HFFc6 (cell line): ENCODE data around the gene C6orf89. TPM values are rescaled to one million over a fixed set of nuclear protein-coding genes. Genes with fewer than 3 reads are reported as not detected.
A peak's percentile ranks its signal among the peaks of the same experiment; 100 is the strongest.

Experiments
- DNase-seq: peaks from one replicate; pipeline ENCODE4 v3.0.0-alpha.2; 2018
- H3K27ac Mint-ChIP-seq: 2 replicates; pipeline ENCODE4 v1.8.0; 2020; ENCODE audit warnings: mild to moderate bottlenecking, mixed read lengths
- H3K27me3 Mint-ChIP-seq: 2 replicates; pipeline ENCODE4 v1.8.0; 2021; ENCODE audit warnings: mild to moderate bottlenecking, moderate library complexity, mixed read lengths; ENCODE audit not compliant: insufficient read depth
- H3K36me3 Mint-ChIP-seq: 2 replicates; pipeline ENCODE4 v1.8.0; 2021; ENCODE audit warnings: low read depth, mixed read lengths
- H3K4me1 Mint-ChIP-seq: 2 replicates; pipeline ENCODE4 v1.8.0; 2020; ENCODE audit warnings: low read depth, mixed read lengths
- H3K4me3 Mint-ChIP-seq: 2 replicates; pipeline ENCODE4 v1.8.0; 2020; ENCODE audit warnings: mild to moderate bottlenecking, moderate library complexity, mixed read lengths
- H3K9me3 Mint-ChIP-seq: 2 replicates; pipeline ENCODE4 v1.8.0; 2020; ENCODE audit warnings: mild to moderate bottlenecking, mixed read lengths
- total RNA-seq, 6 experiments: library from RNA; stranded (reverse); fragmentation: NEBNext Ultra II Directional; extraction: Animal tissue kit (Norgen Biotek cat#: 25700); gene quantifications; 2 replicates in 1 of 6; 3 replicates in 5 of 6; pipeline ENCODE4 v1.2.3, GENCODE V29; 2021
- TF ChIP-seq, protein P1 (sequence below): fragments of 200-600 bp; sonication (generic); IDR thresholded peaks from 2 replicates; pipeline ENCODE4 v1.5.0; 2021; ENCODE audit warnings: antibody characterized with exemption, mild to moderate bottlenecking

The C6orf89 gene
- total RNA-seq, 6 experiments from 2014 or later = 71.3 to 89.2 (median 80.8) TPM

- TF ChIP-seq, protein P1, sequence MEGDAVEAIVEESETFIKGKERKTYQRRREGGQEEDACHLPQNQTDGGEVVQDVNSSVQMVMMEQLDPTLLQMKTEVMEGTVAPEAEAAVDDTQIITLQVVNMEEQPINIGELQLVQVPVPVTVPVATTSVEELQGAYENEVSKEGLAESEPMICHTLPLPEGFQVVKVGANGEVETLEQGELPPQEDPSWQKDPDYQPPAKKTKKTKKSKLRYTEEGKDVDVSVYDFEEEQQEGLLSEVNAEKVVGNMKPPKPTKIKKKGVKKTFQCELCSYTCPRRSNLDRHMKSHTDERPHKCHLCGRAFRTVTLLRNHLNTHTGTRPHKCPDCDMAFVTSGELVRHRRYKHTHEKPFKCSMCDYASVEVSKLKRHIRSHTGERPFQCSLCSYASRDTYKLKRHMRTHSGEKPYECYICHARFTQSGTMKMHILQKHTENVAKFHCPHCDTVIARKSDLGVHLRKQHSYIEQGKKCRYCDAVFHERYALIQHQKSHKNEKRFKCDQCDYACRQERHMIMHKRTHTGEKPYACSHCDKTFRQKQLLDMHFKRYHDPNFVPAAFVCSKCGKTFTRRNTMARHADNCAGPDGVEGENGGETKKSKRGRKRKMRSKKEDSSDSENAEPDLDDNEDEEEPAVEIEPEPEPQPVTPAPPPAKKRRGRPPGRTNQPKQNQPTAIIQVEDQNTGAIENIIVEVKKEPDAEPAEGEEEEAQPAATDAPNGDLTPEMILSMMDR = no peak
- DNase-seq = no peak
- H3K4me3 Mint-ChIP-seq = no peak overlapping the region
- H3K36me3 Mint-ChIP-seq = no peaks in the 10 kb centered on the region
- no peaks in the 10 kb centered on the region; the same call in none of the 2 replicates for H3K27me3 Mint-ChIP-seq
- H3K27ac Mint-ChIP-seq = 0 out of 2 replicates have a peak overlapping the region, but pooled peaks have one; percentile 9
- no peaks in the 10 kb centered on the region for H3K9me3 Mint-ChIP-seq
- peaks cover 19% of the 10 kb centered on the region for H3K4me1 Mint-ChIP-seq
Observed at GRCh38 chr6:36959555-36960250, 74.0 kb downstream of the C6orf89 start.

- H3K27me3 Mint-ChIP-seq = no peaks in the 10 kb centered on the region; the same call in none of the 2 replicates
- TF ChIP-seq, protein P1 = no peak
- no peaks in the 10 kb centered on the region for H3K9me3 Mint-ChIP-seq
- no peaks in the 10 kb centered on the region for H3K36me3 Mint-ChIP-seq
- H3K4me3 Mint-ChIP-seq = no peak overlapping the region
- no peak overlapping the region for H3K27ac Mint-ChIP-seq
- peaks cover 19% of the 10 kb centered on the region for H3K4me1 Mint-ChIP-seq
- DNase-seq = no peak
Observed at GRCh38 chr6:36961441-36962435, 76.0 kb downstream of the C6orf89 start.

DNA sequence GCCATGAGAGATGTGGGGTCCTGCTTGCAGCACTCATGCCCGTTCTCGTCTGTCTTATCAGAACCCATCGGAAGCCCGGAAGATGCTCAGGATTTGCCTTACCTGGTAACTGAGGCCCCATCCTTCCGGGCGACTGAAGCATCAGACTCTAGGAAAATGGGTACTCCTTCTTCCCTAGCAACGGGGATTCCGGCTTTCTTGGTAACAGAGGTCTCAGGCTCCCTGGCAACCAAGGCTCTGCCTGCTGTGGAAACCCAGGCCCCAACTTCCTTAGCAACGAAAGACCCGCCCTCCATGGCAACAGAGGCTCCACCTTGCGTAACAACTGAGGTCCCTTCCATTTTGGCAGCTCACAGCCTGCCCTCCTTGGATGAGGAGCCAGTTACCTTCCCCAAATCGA lies 77.1 kb downstream of the C6orf89 start:
- TF ChIP-seq, protein P1 = no peak
- H3K9me3 Mint-ChIP-seq = no peaks in the 10 kb centered on the region
- DNase-seq = peak; percentile 22
- H3K27me3 Mint-ChIP-seq = no peaks in the 10 kb centered on the region; the same call in 1 of the 2 replicates
- H3K36me3 Mint-ChIP-seq = peaks cover 2% of the 10 kb centered on the region
- no peak overlapping the region for H3K4me3 Mint-ChIP-seq
- peaks cover 19% of the 10 kb centered on the region for H3K4me1 Mint-ChIP-seq
- H3K27ac Mint-ChIP-seq = no peak overlapping the region

- TF ChIP-seq, protein P1 = no peak
- H3K9me3 Mint-ChIP-seq = no peaks in the 10 kb centered on the region
- no peak overlapping the region for H3K27ac Mint-ChIP-seq
Observed at GRCh38 chr6:36963451-36964290, 77.9 kb downstream of the C6orf89 start.

GRCh38 chr6:36964349-36964748 lies 78.6 kb downstream of the C6orf89 start:
- DNase-seq = no peak
- H3K4me1 Mint-ChIP-seq = peaks cover 19% of the 10 kb centered on the region
- H3K4me3 Mint-ChIP-seq = no peak overlapping the region
- H3K36me3 Mint-ChIP-seq = peaks cover 12% of the 10 kb centered on the region
- no peaks in the 10 kb centered on the region; the same call in none of the 2 replicates for H3K27me3 Mint-ChIP-seq
- H3K27ac Mint-ChIP-seq = no peak overlapping the region; the same call in 1 of the 2 replicates
- TF ChIP-seq, protein P1 = no peak
- H3K9me3 Mint-ChIP-seq = no peaks in the 10 kb centered on the region

More at GRCh38 chr6:36963451-36964290, 77.9 kb downstream of the C6orf89 start:
- DNase-seq = no peak
- peaks cover 10% of the 10 kb centered on the region for H3K36me3 Mint-ChIP-seq
- peaks cover 19% of the 10 kb centered on the region for H3K4me1 Mint-ChIP-seq
- no peaks in the 10 kb centered on the region; the same call in none of the 2 replicates for H3K27me3 Mint-ChIP-seq
- H3K4me3 Mint-ChIP-seq = no peak overlapping the region
